OCI-M2 (cell line): Measurements from ENCODE around the gene PLAC9.

Experiments
- DNase-seq: peaks from one replicate; lab custom pipeline; 2025; ENCODE audit not compliant: unreplicated experiment; lab: John Stamatoyannopoulos, UW

Gene PLAC9

GRCh38 chr10:80159166-80159873 is 26.8 kb downstream of the PLAC9 start:
- no peak for DNase-seq

- DNase-seq: no peak
These were observed 28.1 kb downstream of the PLAC9 start for GRCh38 chr10:80160361-80161320.

DNA sequence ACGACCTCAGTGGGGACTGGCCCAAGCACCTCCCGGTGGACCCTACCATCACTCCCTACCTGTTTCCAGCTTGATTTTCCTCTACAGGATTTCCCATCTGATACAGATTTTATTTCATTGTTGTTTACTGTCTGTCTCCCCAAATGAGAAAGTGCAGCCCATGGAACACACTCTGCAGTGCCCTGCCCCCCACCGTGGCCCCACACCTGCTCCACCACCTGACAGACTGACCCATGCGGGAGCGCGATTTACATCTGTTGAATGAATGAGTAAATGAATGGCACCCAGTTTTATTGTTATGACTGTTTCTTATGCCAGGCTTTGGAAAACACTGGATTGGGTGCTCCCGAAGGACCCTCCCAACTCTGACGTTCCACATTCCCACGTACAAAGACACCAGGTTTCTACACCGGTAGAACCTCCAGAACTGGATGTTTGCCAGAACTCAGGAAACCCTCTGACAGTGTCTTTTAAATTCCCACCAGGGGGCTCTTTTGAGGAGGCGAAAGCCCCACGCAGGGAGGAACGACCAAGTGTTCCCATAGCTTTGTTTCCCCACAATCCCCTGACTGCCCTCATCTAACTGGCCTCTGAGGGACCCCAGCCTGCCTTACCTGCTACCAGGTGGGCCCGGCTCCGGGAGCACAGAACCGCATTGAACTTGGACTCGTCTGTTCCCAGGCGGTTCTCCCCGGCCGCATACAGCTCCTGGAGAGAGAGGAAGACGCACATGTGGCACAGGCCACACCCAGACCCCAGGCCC is 29.0 kb downstream of the PLAC9 start:
- DNase-seq: no peak

DNA sequence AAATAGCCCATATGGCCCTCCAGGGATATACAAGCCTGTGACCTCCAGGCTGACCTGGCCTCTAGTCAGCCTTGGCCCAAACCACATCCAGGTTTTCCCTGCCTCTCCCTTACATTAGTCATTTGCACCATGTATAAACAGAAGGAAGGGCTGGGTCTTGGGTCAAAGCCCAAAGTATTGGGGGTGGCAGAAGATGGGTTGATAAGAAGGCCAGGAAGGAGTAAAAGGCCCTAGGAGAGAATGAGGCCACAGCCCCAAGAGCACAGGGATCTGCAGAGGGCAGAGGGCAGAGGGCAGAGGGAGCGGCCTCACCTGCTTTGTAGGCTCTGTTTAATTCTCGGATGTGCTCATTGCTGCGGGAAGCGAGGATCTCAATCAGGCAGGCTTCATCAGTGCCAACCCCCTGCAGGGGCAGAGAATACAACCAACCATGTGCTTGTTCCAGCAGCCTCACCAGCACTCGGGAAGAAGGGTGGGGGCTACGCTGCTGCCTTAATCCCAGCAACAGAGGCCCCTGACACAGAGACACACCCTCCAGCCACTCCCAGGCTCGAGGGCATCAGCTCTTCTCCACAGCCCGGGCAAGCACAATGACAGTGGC is 31.3 kb downstream of the PLAC9 start:
- no peak for DNase-seq

GRCh38 chr10:80164596-80164995 is 32.1 kb downstream of the PLAC9 start:
- DNase-seq: no peak

- no peak for DNase-seq
These were observed 32.6 kb downstream of the PLAC9 start for GRCh38 chr10:80165173-80165572.

DNA sequence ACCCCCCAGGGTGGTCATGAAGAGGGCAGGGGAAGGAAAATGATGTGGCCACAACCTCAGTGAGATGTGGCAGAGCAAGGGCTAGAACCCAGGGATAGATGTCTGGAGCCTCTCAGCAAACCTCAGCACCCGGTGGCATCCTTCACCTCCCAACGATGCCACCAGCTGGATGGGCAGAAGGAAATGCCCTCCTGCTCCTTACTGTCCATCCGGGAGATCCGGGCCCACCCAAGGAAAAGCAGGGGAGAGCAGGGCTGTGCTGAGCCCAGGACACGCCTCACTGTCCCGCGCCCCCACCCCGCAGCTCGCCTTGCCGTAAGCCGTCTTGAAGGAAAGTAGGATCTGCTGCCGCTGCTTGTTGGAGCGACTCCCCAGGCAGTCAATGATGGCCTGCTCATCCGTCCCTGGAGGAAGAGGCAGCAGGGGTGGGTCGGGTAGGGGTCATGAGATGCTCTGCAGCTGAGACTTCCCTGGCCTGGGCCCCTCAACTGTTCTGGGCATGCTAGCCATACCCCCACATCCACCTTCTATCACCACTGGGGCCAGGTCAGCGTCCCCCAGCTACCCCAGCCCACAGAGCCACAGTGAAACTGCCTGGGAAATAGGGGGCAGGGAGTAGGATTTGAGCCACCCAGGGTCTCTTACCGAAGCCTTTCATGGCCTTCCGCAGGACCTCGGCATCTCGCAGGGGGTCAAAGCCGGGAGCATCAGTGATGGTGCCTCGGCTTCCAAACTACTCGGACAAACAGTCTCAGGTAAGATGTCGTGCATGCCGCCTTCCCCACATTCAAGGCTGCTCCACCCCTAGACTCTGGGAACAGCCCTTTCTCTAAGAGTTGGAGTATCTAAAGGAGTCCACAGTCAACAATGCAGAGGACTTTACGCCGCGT is 34.3 kb downstream of the PLAC9 start:
- DNase-seq: no peak

DNA sequence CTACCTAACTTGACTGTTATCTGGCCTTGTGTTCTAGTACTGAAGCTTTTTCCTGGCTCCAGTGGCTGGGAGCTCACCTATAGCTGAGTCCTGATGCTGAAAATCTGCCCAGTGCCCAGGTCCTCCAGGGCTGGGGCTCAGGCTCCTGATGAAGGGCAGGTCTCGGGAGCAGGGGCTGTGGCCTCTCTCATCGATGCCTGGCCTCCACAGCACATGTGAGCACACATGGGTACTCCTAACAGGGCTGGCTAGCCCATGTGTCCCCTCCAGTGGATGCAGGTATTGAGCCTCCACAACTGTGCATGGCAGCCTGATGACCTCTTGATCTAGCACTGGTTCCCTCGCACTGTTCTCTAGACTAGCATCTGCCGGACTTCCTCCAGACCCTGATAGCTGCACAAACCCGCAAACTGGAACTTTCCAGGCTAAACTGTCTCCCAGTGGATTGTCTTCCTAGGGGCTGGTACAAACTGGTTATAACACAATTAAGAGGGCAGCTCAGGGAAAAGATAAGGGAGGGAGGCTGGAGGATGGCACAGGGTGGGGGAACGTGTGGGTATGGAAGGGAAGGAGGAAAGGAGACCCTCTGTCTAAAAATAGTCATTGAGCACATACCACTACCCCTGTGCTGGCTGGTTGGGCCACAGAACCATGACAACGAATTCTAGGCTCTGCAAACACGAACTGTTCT is 35.1 kb downstream of the PLAC9 start:
- DNase-seq: no peak

DNA sequence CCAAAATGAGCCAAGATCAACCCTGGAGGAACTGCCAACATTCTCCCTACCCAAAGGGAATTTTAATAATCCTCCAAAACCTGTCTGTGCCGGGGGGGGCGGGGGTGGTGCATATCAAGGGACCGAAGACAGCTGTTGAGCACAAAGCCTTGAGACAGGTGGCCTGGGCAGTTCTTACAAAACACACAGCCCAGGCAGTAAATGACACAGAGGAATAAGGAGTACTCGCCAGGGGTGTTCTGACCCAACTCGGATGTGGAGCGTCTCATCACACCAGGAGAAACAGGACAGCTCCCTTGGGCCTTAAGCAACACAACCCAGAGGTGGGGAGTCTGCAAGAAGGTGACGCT is 35.6 kb downstream of the PLAC9 start:
- DNase-seq: no peak

GRCh38 chr10:80168679-80169380 is 36.3 kb downstream of the PLAC9 start:
- no peak for DNase-seq

- DNase-seq: no peak
These were observed 37.5 kb downstream of the PLAC9 start for GRCh38 chr10:80170026-80170425.

DNA sequence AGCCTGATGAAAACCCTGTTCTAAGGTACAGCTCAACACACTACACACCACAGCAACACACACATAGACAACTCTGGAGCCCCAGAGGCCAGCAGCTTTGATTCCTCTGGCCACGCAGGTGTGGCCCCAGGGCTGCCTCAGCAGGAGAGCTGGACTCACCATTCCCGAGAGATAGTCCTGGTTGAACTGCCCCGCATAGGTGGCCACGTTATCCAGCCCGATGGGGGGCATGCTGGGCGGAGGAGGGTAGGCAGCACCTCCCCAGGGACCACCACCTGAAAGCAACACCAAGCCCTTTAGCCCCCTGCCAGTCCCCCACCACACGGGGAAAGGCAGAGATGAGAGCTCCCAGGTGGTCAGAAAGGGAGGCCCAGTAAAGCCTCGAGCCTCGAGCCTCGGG is 38.1 kb downstream of the PLAC9 start:
- DNase-seq: no peak

DNA sequence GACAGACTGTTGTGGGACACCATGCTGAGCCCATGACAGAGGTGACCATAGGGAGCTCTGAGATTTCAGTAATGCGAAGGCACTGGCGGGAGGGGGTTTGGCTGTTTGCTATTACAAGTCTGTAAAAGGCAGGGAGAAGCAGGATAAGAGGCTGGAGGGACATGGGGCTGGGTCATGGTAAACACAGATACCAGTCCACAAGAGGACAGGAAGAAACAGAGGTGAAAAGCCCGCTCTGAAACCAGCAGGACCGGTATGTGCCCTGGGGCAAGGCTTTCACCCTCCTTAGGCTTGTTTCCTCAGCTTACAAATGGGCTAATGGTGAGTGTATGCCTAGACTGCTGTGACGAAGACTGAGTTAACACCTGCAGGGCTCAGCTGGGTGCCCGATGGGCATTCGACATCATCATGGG is 38.7 kb downstream of the PLAC9 start:
- no peak for DNase-seq

DNA sequence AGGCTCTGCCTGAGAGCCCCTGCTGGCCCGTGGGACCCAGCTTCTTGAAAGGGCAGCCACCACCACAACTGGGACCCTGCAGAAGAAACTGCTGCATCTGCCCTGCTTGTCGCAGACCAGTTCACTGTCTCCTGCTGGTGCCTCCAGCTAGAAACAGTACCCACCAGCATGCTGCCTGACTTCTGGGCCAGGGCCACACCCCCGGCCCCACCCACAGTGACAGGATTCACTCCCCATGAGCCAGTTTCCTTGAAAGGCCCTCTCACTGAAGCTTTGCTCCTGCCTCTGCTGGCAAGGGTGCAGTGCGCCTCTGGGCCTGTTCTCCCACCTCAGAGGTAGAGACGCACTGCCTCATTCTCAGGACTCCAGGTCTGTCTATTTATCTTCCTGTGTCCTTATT is 40.4 kb downstream of the PLAC9 start:
- no peak for DNase-seq

GRCh38 chr10:80173466-80173865 is 40.9 kb downstream of the PLAC9 start:
- DNase-seq: no peak

DNA sequence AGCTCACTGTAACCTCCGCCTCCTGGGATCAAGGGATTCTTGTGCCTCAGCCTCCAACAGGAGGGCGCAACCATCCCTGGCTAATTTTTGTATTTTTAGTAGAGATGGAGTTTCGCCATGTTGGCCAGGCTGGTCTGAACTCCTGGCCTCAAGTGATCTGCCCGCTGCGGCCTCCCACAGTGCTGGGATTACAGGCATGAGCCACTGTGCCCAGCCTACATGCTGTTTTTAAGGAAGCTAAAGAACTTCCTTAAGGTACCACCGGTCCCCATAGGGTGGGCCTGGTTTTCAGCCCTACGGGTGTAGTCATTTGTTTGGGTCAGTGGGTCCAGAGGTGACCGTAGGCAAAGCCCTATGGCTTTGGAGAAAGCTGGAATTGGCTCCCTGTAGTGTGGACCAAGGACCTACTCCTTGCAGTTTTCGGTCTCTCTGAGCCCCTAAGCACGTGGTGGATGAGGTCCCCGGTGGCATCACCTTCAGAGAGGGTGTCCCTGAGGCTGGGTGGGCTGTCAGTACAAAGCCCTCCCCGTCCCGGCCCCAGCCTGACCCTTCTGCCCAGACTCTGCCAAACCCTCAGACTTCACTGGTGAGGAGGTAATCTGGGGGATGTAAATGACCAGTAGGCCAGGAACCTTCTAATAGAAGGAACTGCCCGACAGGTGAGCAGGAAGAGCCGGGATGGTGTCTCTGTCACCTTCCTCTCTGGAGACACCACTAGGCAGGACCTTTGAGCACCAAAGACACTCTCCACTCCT is 42.3 kb downstream of the PLAC9 start:
- no peak for DNase-seq

DNA sequence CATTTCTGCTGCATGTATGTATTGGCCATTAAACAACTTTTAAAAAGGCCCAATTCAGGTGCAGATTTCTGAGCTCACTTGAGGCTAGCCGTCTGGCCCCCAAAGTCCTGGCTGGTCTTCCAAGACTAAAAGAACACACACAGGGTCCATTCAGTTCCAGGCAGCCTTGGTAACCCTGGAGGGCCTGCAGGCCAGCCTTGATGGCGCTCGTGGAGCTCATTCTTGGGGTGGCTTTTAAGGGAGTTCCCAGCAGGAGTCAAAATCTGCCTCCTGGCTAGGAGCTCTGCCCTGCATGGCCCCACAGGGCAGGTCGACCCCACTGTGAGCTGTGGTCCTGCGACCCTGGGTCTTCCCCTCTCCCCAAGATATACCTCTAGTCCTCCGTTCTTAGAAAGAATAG is 44.0 kb downstream of the PLAC9 start:
- DNase-seq: no peak
